CD4-positive, alpha-beta T cell treated with Interleukin-17A for 1 hour (primary cell): ENCODE results near the gene CTBP1.

Source experiments
- DNase-seq: peaks from one replicate; pipeline ENCODE4 v3.0.0-alpha.2; 2020

CTBP1 gene

DNA sequence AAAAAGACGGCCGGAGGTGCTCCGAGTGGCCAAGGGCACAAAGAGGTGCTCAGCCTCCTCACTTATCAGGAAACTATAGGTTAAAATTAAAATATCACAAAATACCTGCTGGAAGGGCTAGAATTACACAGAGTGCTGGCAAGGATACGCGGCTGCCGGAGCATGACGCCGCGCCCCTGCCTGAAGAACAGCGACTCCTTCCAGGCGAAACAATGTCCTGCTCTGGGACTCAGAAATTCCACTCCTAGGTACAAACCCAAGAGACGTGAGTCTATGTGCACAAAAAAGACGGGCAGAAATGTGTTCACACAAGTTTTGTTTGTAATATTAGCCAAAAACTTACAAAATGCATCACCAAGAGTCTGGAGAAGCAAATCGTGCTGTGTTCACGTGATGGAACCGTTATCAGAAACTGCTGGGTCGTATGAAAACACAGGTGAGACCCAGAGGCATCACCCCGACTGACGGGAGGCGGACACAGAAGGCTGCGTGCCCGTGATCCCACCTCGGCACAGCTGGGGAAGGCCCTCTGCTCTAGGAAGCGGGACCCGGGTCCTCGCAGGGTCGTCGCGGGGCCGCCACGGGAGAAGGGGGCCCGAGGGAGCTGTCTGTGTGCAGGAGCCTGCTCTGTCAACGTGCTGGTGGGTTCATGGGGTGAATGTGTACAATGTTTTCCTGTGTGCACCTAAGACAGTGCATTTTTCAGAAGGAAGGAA is 27.6 kb downstream of the CTBP1 start:
- DNase-seq, result no peak

GRCh38 chr4:1220566-1220965 is 28.4 kb downstream of the CTBP1 start:
- no peak for DNase-seq

DNA sequence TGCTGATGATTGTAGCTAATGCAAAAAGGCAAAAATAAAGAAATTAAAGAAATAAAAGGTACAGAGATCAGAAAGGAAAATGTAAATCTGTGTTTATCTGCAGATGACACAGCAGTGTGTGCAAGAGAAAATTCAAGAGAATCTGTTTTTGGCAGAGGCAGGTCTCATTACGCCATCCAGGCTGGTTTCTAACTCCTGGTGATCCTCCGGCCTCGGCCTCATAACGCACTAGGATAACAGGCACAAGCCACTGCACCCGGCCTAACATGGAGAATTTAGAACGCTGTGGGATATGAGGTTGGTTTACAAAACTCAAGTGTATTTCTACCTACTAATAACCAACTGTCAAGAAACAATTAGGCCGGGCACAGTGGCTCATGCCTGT is 29.4 kb downstream of the CTBP1 start:
- DNase-seq, result no peak

DNA sequence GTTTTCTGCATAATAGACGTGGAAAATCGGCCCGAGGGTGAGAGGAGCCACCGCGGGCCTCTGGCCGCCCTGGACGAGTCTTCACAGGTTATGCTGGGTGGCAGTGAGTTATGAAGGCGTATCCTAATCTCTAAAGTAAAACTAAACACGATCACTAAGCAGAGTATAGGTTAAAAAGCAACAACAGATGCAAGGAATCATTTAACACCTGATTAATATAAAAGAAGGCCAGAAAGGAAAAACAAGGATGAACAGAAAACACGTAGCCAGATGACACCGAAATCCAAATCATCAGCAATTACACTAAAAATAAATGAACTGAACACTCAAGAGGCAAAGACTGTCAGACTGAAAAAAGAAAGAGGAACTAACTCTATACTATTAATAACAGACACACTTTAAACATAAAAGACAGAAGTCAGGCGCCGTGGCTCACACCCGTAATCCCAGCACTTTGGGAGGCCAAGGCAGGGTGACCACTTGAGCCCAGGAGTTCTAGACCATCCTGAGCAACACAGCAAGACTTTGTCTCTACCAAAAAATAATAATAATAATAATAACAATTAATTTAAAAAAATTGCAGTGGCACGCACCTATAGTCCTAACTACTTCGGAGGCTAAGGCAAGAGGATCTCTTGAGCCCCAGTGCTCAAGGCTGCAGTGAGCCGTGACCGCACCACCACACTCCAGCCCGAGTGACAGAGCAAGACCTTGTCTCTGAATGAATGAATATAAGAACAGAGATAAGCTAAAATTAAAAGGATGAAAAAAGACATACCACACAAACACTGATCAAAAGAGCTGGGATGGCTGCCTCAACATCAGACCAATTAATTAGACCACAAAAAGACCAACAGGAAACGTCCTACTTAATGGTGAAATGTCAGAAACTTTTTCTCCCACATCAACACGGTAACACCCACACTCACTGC is 30.0 kb downstream of the CTBP1 start:
- DNase-seq, result no peak

DNA sequence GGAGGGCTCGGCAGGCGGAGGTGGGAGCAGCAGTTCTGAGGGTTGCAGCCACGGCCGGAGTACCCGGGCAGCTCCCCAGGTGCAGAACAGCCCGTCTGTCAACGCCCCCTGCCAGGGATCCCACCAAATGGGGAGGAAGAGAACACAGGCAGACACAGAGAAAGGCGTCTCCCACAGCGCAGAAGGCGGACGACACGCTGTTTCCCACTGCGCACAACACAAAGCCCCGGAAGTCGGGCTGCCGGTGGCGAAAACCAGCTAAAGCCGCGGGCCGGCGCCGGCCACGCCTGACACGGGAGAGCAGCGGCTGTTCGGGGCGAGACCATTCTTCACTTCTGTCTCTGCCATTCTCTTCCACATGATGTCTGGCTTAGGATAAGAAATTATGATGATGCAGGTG is 31.6 kb downstream of the CTBP1 start:
- no peak for DNase-seq

GRCh38 chr4:1216869-1217294 is 32.0 kb downstream of the CTBP1 start:
- DNase-seq, result peak; percentile 71

DNA sequence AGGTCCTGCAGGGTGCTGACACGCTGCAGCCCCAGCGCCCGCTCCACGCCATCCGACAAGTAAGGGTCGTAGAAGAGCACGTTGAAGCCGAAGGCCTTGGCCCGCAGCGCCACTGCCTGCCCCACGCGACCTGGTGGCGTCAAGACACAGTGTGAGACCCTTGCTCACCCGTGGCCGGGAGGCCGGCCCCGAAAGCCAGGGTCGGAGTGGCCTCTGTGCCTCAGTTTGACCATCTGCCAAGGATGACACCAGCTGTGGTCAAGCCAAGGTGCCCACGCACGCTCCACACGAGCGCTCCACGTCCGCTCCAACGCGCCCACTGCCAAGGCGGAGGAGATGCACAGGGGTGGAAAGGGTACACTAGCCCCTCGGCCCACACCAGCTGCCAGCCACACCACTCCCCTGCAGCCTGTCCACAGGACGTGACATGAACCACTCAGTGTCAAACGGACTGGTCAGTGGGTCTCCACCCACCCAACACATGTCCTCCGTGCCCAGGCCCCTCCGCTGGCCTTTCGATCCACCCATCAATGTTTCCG is 32.8 kb downstream of the CTBP1 start:
- DNase-seq, result no peak

GRCh38 chr4:1215141-1216075 is 33.5 kb downstream of the CTBP1 start:
- no peak for DNase-seq

GRCh38 chr4:1214101-1215095 is 34.5 kb downstream of the CTBP1 start:
- no peak for DNase-seq

GRCh38 chr4:1213336-1213995 is 35.5 kb downstream of the CTBP1 start:
- no peak for DNase-seq

GRCh38 chr4:1212546-1213335 is 36.2 kb downstream of the CTBP1 start:
- no peak for DNase-seq

DNA sequence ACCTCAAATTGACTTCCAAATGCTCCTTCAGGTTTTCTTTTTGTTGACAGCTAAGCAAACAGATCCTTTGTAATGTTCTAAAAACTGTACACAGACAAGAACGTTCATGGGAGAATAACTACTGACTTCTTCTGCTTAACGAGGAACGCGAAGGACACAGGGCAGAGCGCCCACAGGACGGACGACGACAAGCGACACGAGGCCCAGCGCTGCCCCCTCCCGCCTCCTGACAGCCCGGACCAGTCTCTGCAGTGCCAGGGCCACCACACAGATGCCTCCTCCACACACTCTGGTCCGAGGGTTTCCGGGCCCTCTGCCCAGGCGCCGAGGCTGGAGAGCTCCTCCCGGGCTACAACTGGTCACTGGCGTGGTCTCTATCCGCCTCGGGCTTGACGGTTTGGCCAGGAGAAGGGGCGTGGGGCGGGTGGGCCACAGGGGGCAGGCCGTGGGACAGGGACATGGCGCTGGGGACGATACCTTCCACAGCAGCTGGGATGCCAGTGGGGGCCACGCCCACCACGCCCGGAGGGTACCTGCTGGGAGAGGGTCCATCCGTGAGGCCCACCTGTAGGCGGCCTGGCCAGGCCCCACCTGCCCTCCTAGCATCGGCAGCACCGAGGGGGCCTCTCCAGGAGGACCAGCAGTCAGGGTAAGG is 36.9 kb downstream of the CTBP1 start:
- no peak for DNase-seq

DNA sequence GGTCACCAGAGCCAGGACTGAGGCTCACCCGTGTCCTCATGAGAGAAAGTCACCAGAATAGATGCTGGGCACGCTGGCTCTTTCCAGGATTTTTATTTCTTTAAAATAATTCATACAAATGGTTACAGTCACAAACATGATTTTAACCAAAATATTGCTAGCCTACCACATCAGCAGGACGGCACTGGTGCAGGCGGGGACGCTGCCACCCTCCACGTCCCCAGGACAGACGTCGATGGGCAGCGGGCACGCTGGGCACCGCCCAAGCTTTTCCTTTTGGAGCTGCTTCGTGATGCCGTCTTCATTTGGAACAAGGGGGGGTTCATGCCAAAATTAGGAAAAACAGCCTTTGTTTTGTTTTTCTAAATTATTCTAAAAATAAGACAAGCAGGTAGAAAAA is 37.6 kb downstream of the CTBP1 start:
- DNase-seq, result no peak

GRCh38 chr4:1210971-1211370 is 38.0 kb downstream of the CTBP1 start:
- no peak for DNase-seq

DNA sequence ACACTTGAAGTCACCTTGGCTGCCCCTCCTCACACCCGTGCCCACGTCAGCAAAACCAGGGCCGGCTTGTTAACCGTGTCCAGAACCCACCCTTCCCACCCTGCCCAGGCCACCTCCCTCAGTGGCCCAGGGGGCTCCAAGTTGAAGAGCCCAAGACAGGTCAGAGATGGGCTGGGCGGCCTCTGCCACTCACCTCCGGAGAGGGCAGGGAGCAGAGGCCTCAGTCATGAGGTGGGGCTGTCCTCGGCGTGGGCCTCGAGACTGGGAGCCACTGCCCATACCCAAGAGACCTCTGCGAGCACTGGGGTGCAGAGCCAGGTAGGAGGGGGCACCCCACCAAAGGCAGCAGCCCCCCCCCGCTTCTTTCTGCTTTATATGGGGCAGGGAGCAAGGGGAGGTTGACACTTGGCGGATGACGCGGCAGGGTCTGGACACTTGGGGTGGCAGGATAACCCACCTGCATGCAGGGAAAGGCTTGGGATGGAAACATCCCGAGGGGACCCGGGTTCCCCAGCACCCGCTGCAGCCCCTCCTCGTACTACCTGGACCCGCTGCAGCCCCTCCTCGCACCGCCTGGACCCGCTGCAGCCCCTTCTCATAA is 38.6 kb downstream of the CTBP1 start:
- DNase-seq, result no peak

DNA sequence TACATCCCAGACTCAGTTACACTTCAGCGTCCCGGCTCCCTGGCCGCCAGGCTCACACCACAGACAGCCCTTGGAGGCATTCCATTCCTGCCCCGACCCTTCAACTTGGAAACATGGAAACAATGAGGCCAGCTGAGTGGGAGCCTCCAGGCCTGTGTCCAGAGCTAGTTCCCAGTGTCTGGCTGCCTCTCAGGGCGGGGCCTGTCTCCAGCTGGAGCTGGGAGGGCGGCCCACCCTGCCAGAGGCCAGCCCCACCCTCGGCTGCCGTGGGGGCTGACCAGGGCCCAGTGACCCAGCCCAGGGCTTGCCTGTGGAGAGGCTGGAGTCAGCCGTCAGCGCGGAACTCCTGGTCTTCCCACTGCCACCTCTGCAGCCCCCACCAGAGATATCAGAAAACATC is 39.1 kb downstream of the CTBP1 start:
- DNase-seq, result no peak

DNA sequence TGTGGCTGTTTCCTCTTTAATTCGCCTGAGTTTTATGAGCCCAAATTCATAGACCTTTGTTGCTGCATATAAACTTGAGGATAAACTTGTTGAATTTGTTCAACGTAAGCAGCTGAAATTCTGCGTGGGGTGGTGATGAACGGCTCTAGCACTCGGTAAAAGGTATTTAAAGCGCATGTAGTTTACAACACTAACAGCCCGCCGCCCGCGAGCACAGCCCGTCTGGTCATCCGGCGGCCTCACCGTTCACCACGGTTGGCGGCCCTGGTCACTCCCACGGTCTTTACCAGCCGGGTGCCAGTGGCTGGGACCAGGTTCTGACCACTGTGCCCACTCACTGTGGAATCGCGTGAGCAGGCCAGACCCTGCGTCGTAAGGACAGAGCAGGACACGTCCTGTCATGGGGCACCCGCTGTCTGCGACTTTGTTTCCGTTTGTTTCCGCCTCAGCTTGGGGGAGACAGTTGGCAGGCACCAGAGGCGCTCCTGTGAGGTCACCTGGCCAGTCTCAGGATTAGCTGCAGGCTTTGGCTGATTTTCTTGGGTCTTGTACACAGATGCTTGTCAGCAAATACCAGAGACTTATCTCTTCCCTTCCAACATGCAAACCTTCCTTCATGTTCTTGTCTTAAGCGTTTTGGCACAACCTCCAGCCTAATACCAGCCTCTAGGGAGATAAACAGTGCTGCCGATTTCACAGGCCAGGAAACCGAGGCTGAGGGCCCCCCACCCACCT is 39.8 kb downstream of the CTBP1 start:
- no peak for DNase-seq

GRCh38 chr4:1208266-1208961 is 40.5 kb downstream of the CTBP1 start:
- no peak for DNase-seq
